Astrocyte of the cerebellum (primary cell): ENCODE data around the gene MMADHC.

Experiments
- DNase-seq: peaks from one replicate; pipeline ENCODE4 v3.0.0-alpha.2; 2011; ENCODE audit warnings: low read depth
- H3K4me3 ChIP-seq: 2 replicates; pipeline ENCODE4 v1.5.1; 2011; ENCODE audit warnings: mild to moderate bottlenecking, low read depth, low read length, moderate library complexity
- in situ Hi-C: cut with HindIII; loops from 2 replicates; pipeline ENCODE4 v1.10.0; 2017; ENCODE audit warnings: low sequenced_read_pairs
- TF ChIP-seq, protein P1 (sequence below): IDR thresholded peaks from 2 replicates; pipeline ENCODE4 v1.5.1; 2012; ENCODE audit warnings: low read length, low read depth, moderate library complexity, mild to moderate bottlenecking; ENCODE audit errors: missing control alignments

The MMADHC gene

DNA sequence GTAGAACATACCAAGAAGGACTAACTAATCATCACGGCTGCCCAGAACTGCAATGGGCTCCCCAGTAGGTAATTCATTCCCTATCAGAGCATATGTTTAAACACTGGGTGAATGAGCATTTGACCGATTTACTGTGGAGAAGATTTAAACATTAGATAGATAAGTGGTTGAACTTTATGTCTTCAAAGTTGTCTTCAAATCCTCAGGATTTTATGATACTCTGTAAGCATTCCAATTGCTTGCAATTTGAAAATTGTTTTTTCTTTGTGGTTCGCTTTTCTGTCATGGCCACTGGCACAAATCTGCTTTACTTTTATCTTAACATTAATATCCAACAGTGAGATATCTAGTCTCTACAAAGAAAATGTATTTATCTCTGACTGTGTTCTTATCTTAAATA is 37.7 kb upstream of the MMADHC start:
- DNase-seq: no peak
- in situ Hi-C loops: no loop called here
- no peak overlapping the region for H3K4me3 ChIP-seq
- TF ChIP-seq, protein P1, sequence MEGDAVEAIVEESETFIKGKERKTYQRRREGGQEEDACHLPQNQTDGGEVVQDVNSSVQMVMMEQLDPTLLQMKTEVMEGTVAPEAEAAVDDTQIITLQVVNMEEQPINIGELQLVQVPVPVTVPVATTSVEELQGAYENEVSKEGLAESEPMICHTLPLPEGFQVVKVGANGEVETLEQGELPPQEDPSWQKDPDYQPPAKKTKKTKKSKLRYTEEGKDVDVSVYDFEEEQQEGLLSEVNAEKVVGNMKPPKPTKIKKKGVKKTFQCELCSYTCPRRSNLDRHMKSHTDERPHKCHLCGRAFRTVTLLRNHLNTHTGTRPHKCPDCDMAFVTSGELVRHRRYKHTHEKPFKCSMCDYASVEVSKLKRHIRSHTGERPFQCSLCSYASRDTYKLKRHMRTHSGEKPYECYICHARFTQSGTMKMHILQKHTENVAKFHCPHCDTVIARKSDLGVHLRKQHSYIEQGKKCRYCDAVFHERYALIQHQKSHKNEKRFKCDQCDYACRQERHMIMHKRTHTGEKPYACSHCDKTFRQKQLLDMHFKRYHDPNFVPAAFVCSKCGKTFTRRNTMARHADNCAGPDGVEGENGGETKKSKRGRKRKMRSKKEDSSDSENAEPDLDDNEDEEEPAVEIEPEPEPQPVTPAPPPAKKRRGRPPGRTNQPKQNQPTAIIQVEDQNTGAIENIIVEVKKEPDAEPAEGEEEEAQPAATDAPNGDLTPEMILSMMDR: no peak

DNA sequence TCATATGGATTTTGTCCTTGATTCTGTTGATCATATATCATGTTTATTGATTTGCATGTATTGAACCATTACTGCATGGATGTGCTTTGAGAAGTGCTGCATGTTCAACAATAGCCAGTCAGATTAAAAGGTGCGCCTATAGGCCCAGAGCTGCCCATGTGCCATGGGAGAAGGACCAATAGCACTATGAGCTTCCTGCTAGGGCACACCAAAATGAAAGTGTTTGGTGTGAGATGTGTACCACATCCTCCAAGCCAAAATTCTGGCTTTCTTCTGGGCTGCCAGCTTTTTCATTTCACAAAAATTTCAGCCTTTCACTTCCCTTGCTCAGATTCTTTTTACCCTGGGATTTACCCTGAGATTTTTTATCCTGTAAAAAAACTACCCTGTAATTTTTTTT is 34.8 kb upstream of the MMADHC start:
- in situ Hi-C loops: no loop called here
- no peak for DNase-seq
- TF ChIP-seq, protein P1: no peak
- no peak overlapping the region for H3K4me3 ChIP-seq

DNA sequence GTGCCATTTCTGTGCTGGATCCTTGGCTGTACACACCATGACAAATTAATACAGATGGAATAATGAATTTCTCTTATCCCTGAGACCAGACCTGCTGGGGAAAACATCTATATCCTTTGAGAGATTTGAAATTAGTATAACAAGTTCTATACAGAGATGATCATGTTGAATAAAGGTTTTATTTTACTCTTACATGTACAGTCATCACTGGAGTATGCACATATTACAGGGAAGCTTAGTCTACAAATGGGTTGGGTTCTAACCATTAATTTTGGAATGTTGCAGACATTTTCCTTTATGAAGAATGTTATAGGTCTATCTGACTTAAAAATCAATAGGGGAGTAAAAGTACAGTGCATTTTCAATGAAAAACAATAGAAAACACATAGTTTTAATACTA is 29.9 kb upstream of the MMADHC start:
- H3K4me3 ChIP-seq: no peak overlapping the region
- in situ Hi-C loops: no loop called here
- DNase-seq: no peak
- TF ChIP-seq, protein P1: no peak

DNA sequence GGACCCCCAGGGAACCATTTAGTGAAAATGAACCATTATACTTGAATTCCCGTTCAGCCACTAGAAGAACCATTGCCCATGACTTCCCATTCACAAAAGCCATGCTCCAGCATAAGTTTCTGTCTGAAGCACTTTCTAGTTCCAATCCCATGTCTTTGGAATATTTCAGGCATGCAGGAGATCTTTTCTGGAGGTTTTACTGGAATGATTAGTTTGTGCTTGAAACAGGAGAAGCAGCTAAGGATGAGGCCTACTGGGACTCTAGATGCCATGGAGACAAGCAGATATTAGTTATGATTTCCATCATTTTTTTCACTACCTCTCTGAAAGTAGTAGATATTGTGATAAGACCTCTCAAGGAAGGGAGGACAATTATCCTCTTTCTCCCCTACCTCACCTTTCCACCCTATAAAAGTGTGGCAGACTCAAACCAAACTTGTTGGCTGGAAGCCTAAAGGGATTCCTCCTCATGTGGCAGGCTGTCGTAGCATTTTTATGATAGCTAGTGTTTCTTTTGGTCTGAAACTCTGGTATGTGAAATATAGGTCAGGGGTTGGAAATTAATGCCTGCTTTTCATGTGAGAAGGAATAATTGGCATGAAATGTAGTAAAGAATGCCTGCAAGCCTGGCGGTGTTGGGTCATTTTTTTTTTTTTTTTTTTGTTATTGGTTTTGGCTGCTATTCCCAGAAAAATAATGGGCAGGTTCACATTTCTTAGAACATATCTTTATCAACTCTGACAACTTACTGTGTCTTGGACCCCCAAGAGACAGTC is 29.3 kb upstream of the MMADHC start:
- TF ChIP-seq, protein P1: no peak
- no peak for DNase-seq
- in situ Hi-C loops: no loop called here
- H3K4me3 ChIP-seq: no peak overlapping the region

DNA sequence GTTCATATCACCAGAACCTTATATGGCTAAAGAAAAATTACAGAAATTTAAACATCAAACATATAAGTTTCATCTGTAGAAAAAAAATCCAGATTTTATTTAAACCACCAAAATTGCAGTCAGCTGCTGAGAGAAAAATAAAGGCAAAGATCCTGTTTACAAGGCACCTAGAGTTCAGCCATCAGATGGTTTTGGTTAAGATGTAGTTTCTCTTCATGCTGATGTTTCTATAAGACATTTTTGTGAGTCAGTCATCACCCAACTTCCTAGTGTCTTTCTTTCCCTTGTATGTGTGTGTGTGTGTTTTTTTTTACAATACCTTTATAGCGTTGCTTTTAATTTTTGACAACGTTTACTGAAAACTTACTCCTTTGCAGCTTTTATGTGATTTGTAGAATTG is 26.1 kb upstream of the MMADHC start:
- TF ChIP-seq, protein P1: no peak
- in situ Hi-C loops: no loop called here
- DNase-seq: no peak
- no peak overlapping the region for H3K4me3 ChIP-seq

DNA sequence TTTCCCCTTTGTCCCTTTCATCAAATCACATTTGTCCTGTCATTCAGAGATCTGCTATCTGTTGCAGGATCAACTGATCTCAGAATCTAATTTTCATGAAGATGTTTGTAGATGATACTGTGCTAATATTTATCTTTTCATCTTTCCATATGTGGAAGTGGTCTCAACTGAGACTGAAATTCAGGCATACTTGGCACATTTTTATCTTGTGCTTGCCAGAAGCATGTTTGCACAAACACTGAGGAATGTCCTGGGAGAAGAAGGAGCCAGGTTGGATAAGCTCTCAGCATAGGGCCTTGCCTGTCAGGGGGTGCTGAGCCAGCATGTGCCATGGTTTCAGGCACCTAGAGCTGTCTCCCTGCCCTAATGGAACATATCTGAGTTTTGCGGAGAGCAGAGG is 24.5 kb upstream of the MMADHC start:
- H3K4me3 ChIP-seq: no peak overlapping the region
- TF ChIP-seq, protein P1: no peak
- in situ Hi-C loops: no loop called here
- peak; percentile 46 for DNase-seq
